ENCODE results near the gene PLD3.

PLD3 gene

GRCh38 chr19:40423938-40424337, 75.4 kb downstream of the PLD3 start:
- H2AFZ ChIP-seq (ENCODE audit: low read length), result no peak overlapping the region
- no peak overlapping the region for H3K27ac ChIP-seq (ENCODE audit: low read depth, low read length, poor library complexity, severe bottlenecking)
- no peak overlapping the region for H3K4me2 ChIP-seq (ENCODE audit: low read length)
- no peaks in the 10 kb centered on the region for H4K20me1 ChIP-seq (ENCODE audit: insufficient read depth, low read length)
- H3K4me3 ChIP-seq (ENCODE audit: low read depth, low read length, poor library complexity, severe bottlenecking), result no peak overlapping the region
- TF ChIP-seq, protein P1, sequence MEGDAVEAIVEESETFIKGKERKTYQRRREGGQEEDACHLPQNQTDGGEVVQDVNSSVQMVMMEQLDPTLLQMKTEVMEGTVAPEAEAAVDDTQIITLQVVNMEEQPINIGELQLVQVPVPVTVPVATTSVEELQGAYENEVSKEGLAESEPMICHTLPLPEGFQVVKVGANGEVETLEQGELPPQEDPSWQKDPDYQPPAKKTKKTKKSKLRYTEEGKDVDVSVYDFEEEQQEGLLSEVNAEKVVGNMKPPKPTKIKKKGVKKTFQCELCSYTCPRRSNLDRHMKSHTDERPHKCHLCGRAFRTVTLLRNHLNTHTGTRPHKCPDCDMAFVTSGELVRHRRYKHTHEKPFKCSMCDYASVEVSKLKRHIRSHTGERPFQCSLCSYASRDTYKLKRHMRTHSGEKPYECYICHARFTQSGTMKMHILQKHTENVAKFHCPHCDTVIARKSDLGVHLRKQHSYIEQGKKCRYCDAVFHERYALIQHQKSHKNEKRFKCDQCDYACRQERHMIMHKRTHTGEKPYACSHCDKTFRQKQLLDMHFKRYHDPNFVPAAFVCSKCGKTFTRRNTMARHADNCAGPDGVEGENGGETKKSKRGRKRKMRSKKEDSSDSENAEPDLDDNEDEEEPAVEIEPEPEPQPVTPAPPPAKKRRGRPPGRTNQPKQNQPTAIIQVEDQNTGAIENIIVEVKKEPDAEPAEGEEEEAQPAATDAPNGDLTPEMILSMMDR (IDR thresholded peaks at IDR 0.05; ENCODE audit: low read length), result no peak
- no peak for TF ChIP-seq EZH2 (IDR thresholded peaks at IDR 0.05; ENCODE audit: borderline replicate concordance, low read length)
- H3K9me3 ChIP-seq (ENCODE audit: low read length), result no peaks in the 10 kb centered on the region
- H3K79me2 ChIP-seq (ENCODE audit: insufficient read depth, low read length), result peaks cover 6% of the 10 kb centered on the region; the same call in 1 of the 2 replicates
- no peaks in the 10 kb centered on the region for H3K9me2 ChIP-seq (ENCODE audit: low read depth, low read length)
- H3K36me3 ChIP-seq (ENCODE audit: insufficient read depth, low read length), result peaks cover 9% of the 10 kb centered on the region
- H3K9ac ChIP-seq (ENCODE audit: low read length), result no peak overlapping the region
- no peaks in the 10 kb centered on the region for H3F3A ChIP-seq (ENCODE audit: insufficient read depth, low read length)
- no peaks in the 10 kb centered on the region for H3K27me3 ChIP-seq (ENCODE audit: insufficient read depth, low read length)
- H3K4me1 ChIP-seq (ENCODE audit: insufficient read depth, low read length, severe bottlenecking), result peaks cover 19% of the 10 kb centered on the region

- Histone ChIP-seq H3K27ac (ENCODE audit: low read depth, low read length, poor library complexity, severe bottlenecking) (peak overlapping the region; percentile 61), H3K36me3 (ENCODE audit: insufficient read depth, low read length) (peaks cover 9% of the 10 kb centered on the region), H3F3A (ENCODE audit: insufficient read depth, low read length) (no peaks in the 10 kb centered on the region), H4K20me1 (ENCODE audit: insufficient read depth, low read length) (no peaks in the 10 kb centered on the region), H3K4me3 (ENCODE audit: low read depth, low read length, poor library complexity, severe bottlenecking) (peak overlapping the region; percentile 84), H3K9me3 (ENCODE audit: low read length) (no peaks in the 10 kb centered on the region), H3K4me1 (ENCODE audit: insufficient read depth, low read length, severe bottlenecking) (peaks cover 19% of the 10 kb centered on the region), H3K27me3 (ENCODE audit: insufficient read depth, low read length) (no peaks in the 10 kb centered on the region), H3K79me2 (ENCODE audit: insufficient read depth, low read length) (peaks cover 6% of the 10 kb centered on the region; the same call in 1 of the 2 replicates), H3K9ac (ENCODE audit: low read length) (peak overlapping the region; percentile 86), H2AFZ (ENCODE audit: low read length) (no peak overlapping the region), H3K9me2 (ENCODE audit: low read depth, low read length) (no peaks in the 10 kb centered on the region), H3K4me2 (ENCODE audit: low read length) (peak overlapping the region; percentile 90)
- TF ChIP-seq, protein P1 (IDR thresholded peaks at IDR 0.05; ENCODE audit: low read length), result no peak
- no peak for TF ChIP-seq EZH2 (IDR thresholded peaks at IDR 0.05; ENCODE audit: borderline replicate concordance, low read length)
These were observed 76.3 kb downstream of the PLD3 start for GRCh38 chr19:40424637-40425449.

GRCh38 chr19:40425450-40426287, 77.2 kb downstream of the PLD3 start, which contains the start of gene SERTAD1:
SERTAD1 (minus strand) TSS chr19:40425992; CDS start chr19:40423546, 2,446 bp downstream.
- Histone ChIP-seq H3K4me3 (ENCODE audit: low read depth, low read length, poor library complexity, severe bottlenecking) (peak within 1 kb of the TSS; percentile 84), H3K36me3 (ENCODE audit: insufficient read depth, low read length) (peaks cover 9% of the 10 kb centered on the region), H3K27me3 (ENCODE audit: insufficient read depth, low read length) (no peaks in the 10 kb centered on the region), H3K9me2 (ENCODE audit: low read depth, low read length) (no peaks in the 10 kb centered on the region), H3K27ac (ENCODE audit: low read depth, low read length, poor library complexity, severe bottlenecking) (peak within 1 kb of the TSS; percentile 69), H2AFZ (ENCODE audit: low read length) (peak within 1 kb of the TSS; percentile 82; the same call in 1 of the 2 replicates), H3K79me2 (ENCODE audit: insufficient read depth, low read length) (peaks cover 6% of the 10 kb centered on the region; the same call in 1 of the 2 replicates), H3K4me2 (ENCODE audit: low read length) (peak within 1 kb of the TSS; percentile 99), H3F3A (ENCODE audit: insufficient read depth, low read length) (no peaks in the 10 kb centered on the region), H3K9ac (ENCODE audit: low read length) (peak within 1 kb of the TSS; percentile 87), H3K9me3 (ENCODE audit: low read length) (no peaks in the 10 kb centered on the region), H4K20me1 (ENCODE audit: insufficient read depth, low read length) (no peaks in the 10 kb centered on the region), H3K4me1 (ENCODE audit: insufficient read depth, low read length, severe bottlenecking) (peaks cover 19% of the 10 kb centered on the region)
- no peak for TF ChIP-seq EZH2 (IDR thresholded peaks at IDR 0.05; ENCODE audit: borderline replicate concordance, low read length)
- TF ChIP-seq, protein P1 (IDR thresholded peaks at IDR 0.05; ENCODE audit: low read length), result peak; percentile 91
